T-helper 1 cell treated with Interleukin-12 subunit alpha and Interleukin-12 subunit beta and Interleukin-4 antibody, amounts not matched to agents 30 μg/mL and 1 μg/mL, for 36 hours (primary cell): ENCODE measurements around the gene PARK7.

Experiments used
- H3K27ac Mint-ChIP-seq: one replicate; pipeline ENCODE4 v1.8.0; 2021; ENCODE audit warnings: mild to moderate bottlenecking, mixed read lengths
- H3K27me3 Mint-ChIP-seq: one replicate; pipeline ENCODE4 v1.8.0; 2021; ENCODE audit warnings: low read depth, mixed read lengths
- H3K36me3 Mint-ChIP-seq: one replicate; pipeline ENCODE4 v1.8.0; 2021; ENCODE audit warnings: low read depth, mixed read lengths
- H3K4me1 Mint-ChIP-seq: one replicate; pipeline ENCODE4 v1.8.0; 2021; ENCODE audit warnings: low read depth, mixed read lengths
- H3K4me3 Mint-ChIP-seq: one replicate; pipeline ENCODE4 v1.8.0; 2021; ENCODE audit warnings: mild to moderate bottlenecking, moderate library complexity, mixed read lengths
- H3K9me3 Mint-ChIP-seq: one replicate; pipeline ENCODE4 v1.8.0; 2021; ENCODE audit warnings: mixed read lengths

The PARK7 gene

GRCh38 chr1:8004803-8005573 is 43.5 kb downstream of the PARK7 start:
- Mint-ChIP-seq H3K27ac (no peak overlapping the region), H3K9me3 (no peaks in the 10 kb centered on the region), H3K27me3 (no peaks in the 10 kb centered on the region), H3K4me1 (no peaks in the 10 kb centered on the region), H3K4me3 (no peak overlapping the region), H3K36me3 (no peaks in the 10 kb centered on the region)

GRCh38 chr1:8006037-8006963 is 44.8 kb downstream of the PARK7 start:
- Mint-ChIP-seq H3K36me3 (no peaks in the 10 kb centered on the region), H3K27me3 (peaks cover 3% of the 10 kb centered on the region), H3K4me3 (no peak overlapping the region), H3K9me3 (no peaks in the 10 kb centered on the region), H3K27ac (no peak overlapping the region), H3K4me1 (no peaks in the 10 kb centered on the region)

- Mint-ChIP-seq H3K4me1 (no peaks in the 10 kb centered on the region), H3K4me3 (no peak overlapping the region), H3K27ac (no peak overlapping the region), H3K27me3 (peaks cover 3% of the 10 kb centered on the region), H3K36me3 (no peaks in the 10 kb centered on the region), H3K9me3 (no peaks in the 10 kb centered on the region)
Measured at GRCh38 chr1:8009043-8010002, 47.8 kb downstream of the PARK7 start.

DNA sequence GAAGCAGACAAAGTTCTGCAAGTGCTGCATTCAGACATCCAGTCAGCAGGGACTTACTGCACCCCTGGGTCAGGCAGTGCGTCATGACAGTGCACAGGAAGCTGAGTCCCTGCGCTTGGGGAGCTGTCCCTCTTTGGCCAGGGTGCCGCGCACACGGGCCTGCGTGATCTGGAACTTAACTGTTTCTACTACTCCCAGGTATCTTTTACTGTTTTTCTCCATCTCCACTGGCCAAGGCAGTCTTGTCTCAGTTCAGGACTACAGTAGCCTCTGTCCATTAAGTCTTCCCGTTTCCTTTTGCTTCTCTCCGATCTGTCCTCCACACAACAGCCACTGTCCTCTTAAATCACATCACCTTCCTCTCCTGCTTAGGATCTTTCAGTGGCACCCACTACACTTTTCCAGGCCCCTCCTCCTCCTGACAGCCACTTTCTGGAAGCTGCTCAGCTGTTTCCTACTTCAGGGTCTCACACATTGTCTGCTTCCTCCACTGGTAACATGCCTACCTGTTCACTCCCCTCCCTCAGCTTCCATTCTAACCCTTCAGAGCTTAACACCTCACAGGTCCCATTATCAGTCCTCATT is 48.7 kb downstream of the PARK7 start:
- H3K36me3 Mint-ChIP-seq: no peaks in the 10 kb centered on the region
- H3K4me3 Mint-ChIP-seq: peak overlapping the region; percentile 15
- H3K9me3 Mint-ChIP-seq: no peaks in the 10 kb centered on the region
- H3K4me1 Mint-ChIP-seq: no peaks in the 10 kb centered on the region
- no peak overlapping the region for H3K27ac Mint-ChIP-seq
- H3K27me3 Mint-ChIP-seq: peaks cover 7% of the 10 kb centered on the region

DNA sequence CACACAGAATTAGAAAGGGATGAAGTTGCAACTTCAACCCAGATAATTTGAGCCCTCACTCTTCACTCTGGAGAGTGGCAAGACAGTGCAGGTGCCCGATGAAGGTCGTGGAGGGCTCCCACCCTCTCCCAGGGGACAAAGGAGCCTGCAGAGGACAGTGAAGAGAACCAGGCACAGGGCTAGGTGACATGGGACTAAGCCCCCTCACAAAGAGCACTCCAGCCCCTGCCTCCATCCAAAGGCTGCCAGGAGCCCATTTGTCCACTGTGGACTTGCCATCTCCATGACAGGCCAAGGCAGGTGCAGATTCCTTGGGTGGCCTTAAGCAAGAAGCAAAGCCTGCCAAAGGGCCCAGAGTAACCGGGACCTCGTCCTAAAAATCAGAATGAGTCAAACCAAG is 49.5 kb downstream of the PARK7 start:
- peaks cover 13% of the 10 kb centered on the region for H3K27me3 Mint-ChIP-seq
- no peak overlapping the region for H3K27ac Mint-ChIP-seq
- H3K4me1 Mint-ChIP-seq: no peaks in the 10 kb centered on the region
- H3K9me3 Mint-ChIP-seq: no peaks in the 10 kb centered on the region
- H3K36me3 Mint-ChIP-seq: no peaks in the 10 kb centered on the region
- H3K4me3 Mint-ChIP-seq: no peak overlapping the region

DNA sequence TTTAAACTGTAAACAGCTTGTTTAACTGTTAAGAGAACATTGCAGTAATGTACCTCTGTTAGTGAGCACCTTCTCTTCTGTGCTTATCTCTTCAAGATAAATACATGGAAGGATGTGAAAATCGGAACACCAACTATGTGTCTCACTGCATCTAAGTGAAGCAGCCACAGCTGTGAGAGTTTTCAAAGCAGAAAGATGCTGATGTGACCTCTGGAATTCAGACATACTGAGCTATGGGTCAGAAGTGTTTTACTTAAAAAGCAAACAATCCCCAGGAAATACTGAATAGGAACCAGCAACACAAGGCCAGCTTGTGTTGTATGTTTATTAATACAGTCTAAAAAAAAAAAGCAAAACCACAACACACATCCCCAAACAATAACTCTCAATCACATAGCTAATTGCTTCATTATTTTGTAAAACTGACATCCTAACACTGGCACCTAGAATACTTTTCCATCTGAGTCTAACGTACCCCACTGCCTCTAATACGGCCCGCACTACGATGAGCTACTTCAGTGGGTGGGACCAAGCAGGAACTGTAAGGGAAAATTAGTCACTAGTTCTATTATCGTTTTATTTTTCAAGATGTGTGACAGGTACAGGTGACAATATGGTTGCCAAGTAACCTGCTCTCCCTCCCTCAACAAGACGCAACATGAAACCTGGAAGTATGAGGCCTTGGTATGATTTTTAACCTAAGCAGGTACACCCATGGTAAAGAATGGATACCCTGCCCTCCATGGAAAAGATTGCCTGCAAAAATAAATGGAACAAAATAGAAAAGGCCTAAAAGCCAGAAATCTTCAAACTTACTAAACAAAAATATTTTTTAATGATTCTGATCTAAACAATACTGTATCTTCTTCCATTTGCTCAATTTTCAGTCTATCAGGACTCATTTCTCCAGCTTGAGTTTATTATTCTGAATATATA is 50.7 kb downstream of the PARK7 start:
- Mint-ChIP-seq H3K36me3 (no peaks in the 10 kb centered on the region), H3K4me1 (no peaks in the 10 kb centered on the region), H3K4me3 (no peak overlapping the region), H3K9me3 (no peaks in the 10 kb centered on the region), H3K27me3 (peaks cover 25% of the 10 kb centered on the region), H3K27ac (no peak overlapping the region)

GRCh38 chr1:8012955-8013354 is 51.4 kb downstream of the PARK7 start:
- no peaks in the 10 kb centered on the region for H3K36me3 Mint-ChIP-seq

DNA sequence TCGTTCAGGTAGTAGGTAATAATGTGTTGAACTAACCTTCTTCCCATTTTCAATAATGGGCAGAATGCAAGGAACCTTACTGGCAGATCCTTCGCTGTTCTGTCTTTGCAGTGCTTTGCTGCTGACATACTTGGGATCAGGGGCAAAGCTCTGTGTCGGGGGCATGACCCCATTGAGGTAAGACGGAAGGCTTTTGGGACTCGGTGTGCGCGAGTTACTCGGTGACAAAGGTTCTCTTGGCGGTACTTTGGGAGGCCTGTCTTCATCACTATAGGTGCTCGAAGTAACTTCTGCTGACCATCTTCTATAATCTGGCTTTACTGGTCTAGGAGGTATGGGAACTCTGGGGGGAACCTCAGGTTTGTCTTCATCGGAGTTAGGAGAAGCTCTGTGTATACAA is 51.9 kb downstream of the PARK7 start:
- Mint-ChIP-seq H3K9me3 (no peaks in the 10 kb centered on the region), H3K27me3 (peaks cover 37% of the 10 kb centered on the region), H3K4me1 (no peaks in the 10 kb centered on the region), H3K27ac (no peak overlapping the region), H3K4me3 (no peak overlapping the region), H3K36me3 (no peaks in the 10 kb centered on the region)

More at GRCh38 chr1:8012955-8013354, 51.4 kb downstream of the PARK7 start:
- no peaks in the 10 kb centered on the region for H3K9me3 Mint-ChIP-seq
- no peak overlapping the region for H3K4me3 Mint-ChIP-seq
- no peak overlapping the region for H3K27ac Mint-ChIP-seq
- H3K4me1 Mint-ChIP-seq: no peaks in the 10 kb centered on the region
- peaks cover 33% of the 10 kb centered on the region for H3K27me3 Mint-ChIP-seq

DNA sequence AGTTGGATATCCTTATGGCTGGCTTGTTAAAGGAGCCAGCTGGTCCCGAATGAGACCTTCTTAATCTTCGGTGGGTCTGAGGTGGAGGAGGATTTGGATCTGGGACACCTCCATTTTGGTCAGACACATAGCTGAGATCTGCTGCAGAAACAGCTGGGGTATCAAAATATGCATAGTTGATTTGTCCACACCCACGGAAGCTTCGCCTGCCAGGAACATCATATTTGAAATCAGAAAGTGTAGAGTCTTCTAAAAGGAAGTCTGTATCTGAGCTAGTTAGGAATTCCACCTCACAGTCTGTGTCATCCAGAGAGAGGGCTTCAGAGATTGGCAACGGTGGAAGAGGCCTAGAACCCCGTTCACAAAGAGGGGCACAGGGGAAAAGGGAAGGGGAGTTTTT is 52.3 kb downstream of the PARK7 start:
- Mint-ChIP-seq H3K27ac (no peak overlapping the region), H3K27me3 (peaks cover 40% of the 10 kb centered on the region), H3K36me3 (no peaks in the 10 kb centered on the region), H3K9me3 (no peaks in the 10 kb centered on the region), H3K4me3 (no peak overlapping the region), H3K4me1 (no peaks in the 10 kb centered on the region)

DNA sequence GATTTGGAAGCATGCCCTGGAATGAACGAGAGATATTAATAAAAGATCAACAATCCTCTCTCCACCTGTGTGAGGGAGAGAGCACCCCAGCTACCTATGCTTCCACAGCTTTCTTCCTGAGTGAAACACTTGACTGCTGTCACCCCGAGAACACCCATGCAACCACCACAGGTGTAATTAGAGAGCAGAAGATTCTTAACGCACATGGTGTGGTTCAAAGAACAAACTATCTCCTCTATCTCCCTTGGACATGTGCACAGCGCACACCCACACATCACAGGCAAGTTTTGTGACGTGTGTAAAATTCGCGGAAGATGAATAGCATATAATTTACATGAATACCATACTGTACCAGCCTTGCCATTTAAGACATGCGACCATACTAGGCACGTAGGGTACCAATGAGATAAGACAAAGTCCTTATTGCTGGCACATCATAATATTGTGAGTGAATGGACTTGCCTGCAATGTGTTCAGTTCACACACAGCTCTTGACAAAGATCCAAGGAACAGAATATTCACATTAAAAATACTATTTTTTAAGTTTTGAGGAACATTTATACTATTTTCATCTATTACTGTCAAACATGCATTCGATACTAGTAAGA is 53.0 kb downstream of the PARK7 start:
- Mint-ChIP-seq H3K27me3 (peaks cover 46% of the 10 kb centered on the region), H3K4me1 (no peaks in the 10 kb centered on the region), H3K27ac (no peak overlapping the region), H3K36me3 (no peaks in the 10 kb centered on the region), H3K9me3 (no peaks in the 10 kb centered on the region), H3K4me3 (no peak overlapping the region)

GRCh38 chr1:8015036-8015808 is 53.7 kb downstream of the PARK7 start:
- no peak overlapping the region for H3K27ac Mint-ChIP-seq

GRCh38 chr1:8015809-8016165 is 54.3 kb downstream of the PARK7 start:
- Mint-ChIP-seq H3K36me3 (no peaks in the 10 kb centered on the region), H3K9me3 (no peaks in the 10 kb centered on the region), H3K4me3 (no peak overlapping the region), H3K4me1 (no peaks in the 10 kb centered on the region), H3K27ac (no peak overlapping the region), H3K27me3 (peaks cover 48% of the 10 kb centered on the region)

More at GRCh38 chr1:8015036-8015808, 53.7 kb downstream of the PARK7 start:
- H3K9me3 Mint-ChIP-seq: no peaks in the 10 kb centered on the region
- H3K4me3 Mint-ChIP-seq: no peak overlapping the region
- no peaks in the 10 kb centered on the region for H3K4me1 Mint-ChIP-seq
- peaks cover 50% of the 10 kb centered on the region for H3K27me3 Mint-ChIP-seq
- no peaks in the 10 kb centered on the region for H3K36me3 Mint-ChIP-seq
